Lower leg skin (tissue), 4 donors: Measurements from ENCODE around the gene SPHKAP. TPM values are rescaled to one million over a fixed set of nuclear protein-coding genes. Genes with fewer than 3 reads are reported as not detected.
"Not testable (repeated sequence)": the region's sequence is repeated elsewhere in the genome, so short reads cannot be mapped to it uniquely, and the experiment has no call there.

Experiments used
- DNase-seq, 2 donors: peaks; one replicate each; pipeline ENCODE4 v3.0.0-alpha.2; 2019; ENCODE audit warnings: low spot score in 2 of 2
- H3K4me3 ChIP-seq: fragments of 200-600 bp; sonication (generic); 2 replicates; pipeline ENCODE4 v1.5.1; 2017; ENCODE audit warnings: mild to moderate bottlenecking, low read depth; ENCODE audit not compliant: poor library complexity, severe bottlenecking
- POLR2A ChIP-seq, 2 donors: fragments of 450-650 bp; IDR thresholded peaks; one replicate each; pipeline ENCODE4 v1.6.1; 2016 to 2017; ENCODE audit warnings: antibody characterized with exemption in 2 of 2, mild to moderate bottlenecking in 1 of 2, moderate library complexity in 1 of 2
- WGBS, 2 donors: methylation state at CpG; one replicate each; pipeline ENCODE4 v1.1.5; 2018; 5-methylcytosine and 5-hydroxymethylcytosine counted together
- intact Hi-C: fragments of 100-400 bp; cut with DNase I; formaldehyde crosslinking; loops from one replicate; pipeline ENCODE4 v1.15.0; 2023; ENCODE audit warnings: low total_unique reads
- total RNA-seq, 4 donors: library from RNA; depleted of rRNA; stranded (reverse); fragments of >200 nt; gene quantifications; one replicate each; pipeline ENCODE4 v1.1.0, GENCODE V29; 2016
- TF ChIP-seq, protein P1 (sequence below), 3 donors: fragments of 450-650 bp; IDR thresholded peaks; one replicate each; pipeline ENCODE4 v1.5.1; 2016; ENCODE audit warnings: antibody characterized with exemption in 3 of 3, mild to moderate bottlenecking in 3 of 3, moderate library complexity in 2 of 3

The SPHKAP gene
- total RNA-seq, 4 donors from 2014 or later, result 0.05 to 0.49 (median 0.18) TPM

DNA sequence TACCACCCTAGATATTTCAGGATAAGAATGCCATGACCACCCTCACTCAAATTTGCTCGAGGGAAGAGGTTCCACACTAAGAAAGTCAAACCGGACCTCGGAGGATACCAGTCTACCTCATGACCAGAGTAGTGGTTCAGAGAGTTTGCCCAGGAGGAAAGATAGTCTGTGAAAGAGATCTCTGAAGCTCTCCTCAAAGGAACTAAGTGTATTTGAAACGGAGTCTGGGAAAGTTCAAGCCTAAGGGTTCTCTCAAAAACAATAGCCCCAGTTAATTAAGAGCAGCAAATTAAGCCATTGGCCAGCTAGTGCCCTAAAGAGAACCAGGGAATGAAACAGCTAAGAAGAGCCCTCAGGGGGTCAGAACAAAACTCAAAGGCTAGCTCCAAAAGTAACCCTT, 94.9 kb downstream of the SPHKAP start:
- no peak overlapping the region for H3K4me3 ChIP-seq
- whole genome bisulfite sequencing, 2 donors, result 74 to 81% methylated on average over 4 of the region's 4 CpGs
- TF ChIP-seq POLR2A (IDR thresholded peaks at IDR 0.05), result no peak
- TF ChIP-seq, protein P1, sequence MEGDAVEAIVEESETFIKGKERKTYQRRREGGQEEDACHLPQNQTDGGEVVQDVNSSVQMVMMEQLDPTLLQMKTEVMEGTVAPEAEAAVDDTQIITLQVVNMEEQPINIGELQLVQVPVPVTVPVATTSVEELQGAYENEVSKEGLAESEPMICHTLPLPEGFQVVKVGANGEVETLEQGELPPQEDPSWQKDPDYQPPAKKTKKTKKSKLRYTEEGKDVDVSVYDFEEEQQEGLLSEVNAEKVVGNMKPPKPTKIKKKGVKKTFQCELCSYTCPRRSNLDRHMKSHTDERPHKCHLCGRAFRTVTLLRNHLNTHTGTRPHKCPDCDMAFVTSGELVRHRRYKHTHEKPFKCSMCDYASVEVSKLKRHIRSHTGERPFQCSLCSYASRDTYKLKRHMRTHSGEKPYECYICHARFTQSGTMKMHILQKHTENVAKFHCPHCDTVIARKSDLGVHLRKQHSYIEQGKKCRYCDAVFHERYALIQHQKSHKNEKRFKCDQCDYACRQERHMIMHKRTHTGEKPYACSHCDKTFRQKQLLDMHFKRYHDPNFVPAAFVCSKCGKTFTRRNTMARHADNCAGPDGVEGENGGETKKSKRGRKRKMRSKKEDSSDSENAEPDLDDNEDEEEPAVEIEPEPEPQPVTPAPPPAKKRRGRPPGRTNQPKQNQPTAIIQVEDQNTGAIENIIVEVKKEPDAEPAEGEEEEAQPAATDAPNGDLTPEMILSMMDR (IDR thresholded peaks at IDR 0.05), result no peak
- intact Hi-C loops, result no loop called here
- DNase-seq, result no peak

DNA sequence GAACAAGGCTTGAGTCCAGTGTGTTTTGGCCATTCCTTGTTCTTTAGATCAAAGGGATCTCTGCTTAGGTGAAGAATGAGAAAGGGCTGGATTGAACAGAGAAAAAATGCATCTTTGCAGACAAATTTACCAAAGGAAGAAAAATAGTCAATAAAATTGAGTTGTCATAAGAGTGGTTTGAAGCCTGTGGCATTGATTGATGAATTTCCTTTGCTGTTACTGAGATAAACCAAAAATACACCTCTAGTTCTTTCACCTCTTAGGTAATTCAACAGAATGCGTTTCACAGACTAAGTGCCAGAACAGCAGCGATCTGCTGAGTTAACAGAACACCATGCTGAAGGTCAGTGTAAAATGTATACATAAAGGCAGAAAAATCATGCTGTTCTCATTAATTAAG, 96.8 kb downstream of the SPHKAP start:
- no peak for TF ChIP-seq POLR2A (IDR thresholded peaks at IDR 0.05)
- TF ChIP-seq, protein P1 (IDR thresholded peaks at IDR 0.05), result no peak
- WGBS, 2 donors, result 36 to 64% methylated on average over 2 of the region's 2 CpGs

DNA sequence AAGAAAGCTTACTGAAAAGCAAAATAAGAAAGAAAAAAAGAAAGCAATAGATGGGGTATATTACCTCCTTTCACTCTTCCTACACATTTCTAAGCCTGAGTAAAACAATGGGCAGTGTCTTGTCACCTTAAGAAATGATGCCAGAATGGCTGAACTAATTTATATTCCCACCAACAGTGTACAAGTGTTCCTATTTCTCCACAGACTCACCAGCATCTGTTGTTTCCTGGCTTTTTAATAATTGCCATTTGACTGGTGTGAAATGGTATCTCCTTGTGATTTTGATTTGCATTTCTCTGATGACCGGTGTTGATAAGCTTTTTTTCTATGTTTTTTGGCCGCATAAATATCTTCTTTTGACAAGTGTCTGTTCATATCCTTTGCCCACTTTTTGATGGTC, 98.4 kb downstream of the SPHKAP start:
- no peak overlapping the region for H3K4me3 ChIP-seq
- WGBS, 2 donors, result 86 to 95% methylated on average over 2 of the region's 2 CpGs
- DNase-seq, result no peak
- intact Hi-C loops, result no loop called here
- TF ChIP-seq, protein P1 (IDR thresholded peaks at IDR 0.05), result no peak
- no peak for TF ChIP-seq POLR2A (IDR thresholded peaks at IDR 0.05)

More for the DNA sequence above, 96.8 kb downstream of the SPHKAP start:
- intact Hi-C loops, result no loop called here
- H3K4me3 ChIP-seq, result no peak overlapping the region
- DNase-seq, result no peak

DNA sequence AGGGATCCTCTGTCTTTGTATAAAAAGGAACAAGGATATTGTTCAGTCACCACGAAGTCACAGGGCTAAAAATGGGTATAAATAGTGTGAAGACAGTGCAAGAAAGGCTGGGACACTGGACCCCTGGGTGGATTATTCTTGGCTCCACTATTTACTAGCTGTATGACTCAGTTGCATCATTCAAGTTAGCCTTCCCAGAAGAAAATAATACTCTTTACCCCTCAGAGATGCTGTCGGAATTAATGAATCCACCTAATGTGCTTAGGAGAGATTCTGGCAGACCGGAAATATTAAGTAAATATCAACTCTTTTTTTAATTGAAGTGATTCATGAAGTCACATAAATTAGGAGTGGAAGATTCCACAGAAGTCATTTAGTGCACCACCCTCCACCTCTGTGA, 98.9 kb downstream of the SPHKAP start:
- TF ChIP-seq, protein P1 (IDR thresholded peaks at IDR 0.05), result no peak
- TF ChIP-seq POLR2A (IDR thresholded peaks at IDR 0.05), result no peak
- no peak for DNase-seq
- 76 to 79% methylated on average over 3 of the region's 3 CpGs for WGBS, 2 donors
- no peak overlapping the region for H3K4me3 ChIP-seq
- intact Hi-C loops, result no loop called here

DNA sequence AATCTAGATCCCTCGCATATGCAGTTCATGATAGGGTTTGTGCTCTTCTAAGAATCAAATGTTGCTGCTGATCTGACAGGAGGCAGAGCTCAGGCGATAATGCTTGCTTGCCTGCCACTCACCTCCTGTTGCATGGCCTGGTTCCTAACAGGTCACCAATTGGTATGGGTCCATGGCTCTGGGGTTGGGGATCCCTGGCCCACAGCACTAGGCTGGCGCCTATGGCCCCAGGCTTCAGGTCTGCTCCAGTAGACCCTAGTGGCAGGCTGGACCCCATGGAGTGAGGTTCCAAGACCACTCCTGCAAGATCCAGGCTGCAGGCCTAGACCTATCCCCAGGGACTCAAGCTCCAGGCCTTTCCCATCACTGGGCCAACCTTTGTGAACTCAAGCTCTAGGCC, 102.3 kb downstream of the SPHKAP start:
- intact Hi-C loops, result no loop called here

DNA sequence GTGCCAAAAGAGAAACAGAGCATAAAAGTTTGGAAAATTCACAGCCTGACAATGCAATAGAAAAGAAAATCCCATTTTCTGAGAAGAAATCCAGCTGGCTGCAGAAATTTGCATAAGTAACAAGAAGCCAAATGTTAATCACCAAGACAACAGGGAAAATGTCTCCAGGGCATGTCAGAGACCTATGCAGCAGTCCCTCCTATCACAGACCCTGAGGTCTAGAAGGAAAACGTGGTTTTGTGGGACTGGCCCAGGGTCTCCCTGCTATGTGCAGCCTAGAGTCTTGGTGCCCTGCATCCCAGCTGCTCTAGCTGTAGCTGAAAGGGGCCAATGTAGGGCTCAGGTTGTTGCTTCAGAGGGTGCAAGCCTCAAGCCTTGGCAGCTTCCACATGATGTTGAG, 104.8 kb downstream of the SPHKAP start:
- 21 to 47% methylated on average over 1 of the region's 1 CpG for WGBS, 2 donors
- DNase-seq, intact Hi-C loops, H3K4me3 ChIP-seq: not testable (repeated sequence)

More for the DNA sequence above, 102.3 kb downstream of the SPHKAP start:
- WGBS, 2 donors, result 94 to 96% methylated on average over 2 to 3 of the region's 3 CpGs
- no peak for TF ChIP-seq POLR2A (IDR thresholded peaks at IDR 0.05)
- TF ChIP-seq, protein P1 (IDR thresholded peaks at IDR 0.05), result no peak
- H3K4me3 ChIP-seq, result no peak overlapping the region
- DNase-seq, result no peak
